OCI-LY3 (cell line): ENCODE data around the gene MAP3K5.

Experiments used
- CTCF ChIP-seq: fragments of 200-600, 300-600 bp; sonication (generic); IDR thresholded peaks from 2 replicates; pipeline ENCODE4 v1.5.1; 2014; ENCODE audit warnings: antibody characterized with exemption, low read length, low read depth
- EZH2phosphoT487 ChIP-seq: fragments of 200-600 bp; shearing (Covaris generic); IDR thresholded peaks from 2 replicates; pipeline ENCODE4 v1.6.1; 2018; ENCODE audit warnings: antibody characterized with exemption, mixed run types, low read depth

DNA sequence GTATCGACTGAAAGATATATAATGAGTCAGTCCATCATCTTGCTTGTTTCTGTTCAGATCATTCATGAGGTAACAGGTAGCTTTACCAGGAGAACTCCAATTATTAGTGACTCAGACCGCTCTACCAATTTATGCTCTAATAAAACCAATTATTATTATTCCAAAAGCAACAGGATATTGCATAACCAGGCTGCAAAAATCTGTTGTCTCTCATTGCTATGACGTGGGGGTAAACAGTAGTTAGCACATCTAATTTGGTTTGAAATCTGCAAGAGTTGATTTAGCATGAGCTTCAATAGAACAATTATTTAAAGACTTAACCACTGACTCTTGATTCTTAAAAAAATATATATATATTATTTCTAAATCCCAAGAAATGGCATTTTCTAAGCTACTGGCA, 151.1 kb downstream of the MAP3K5 start:
- TF ChIP-seq CTCF (no peak), EZH2phosphoT487 (no peak)
